ENCODE data around the gene GBA3. TPM values are rescaled to one million over a fixed set of nuclear protein-coding genes. Genes with fewer than 3 reads are reported as not detected.

Gene GBA3
- total RNA-seq, 3 donors from 2014 or later (not counting 1 experiment from before 2014, with no cell fraction given) = not detected

- H3K4me1 Mint-ChIP-seq = no peaks in the 10 kb centered on the region
- WGBS (ENCODE audit: insufficient coverage) = 91% methylated on average over 3 of the region's 3 CpGs
Measured at GRCh38 chr4:22708961-22709360, 16.2 kb downstream of the GBA3 start.

GRCh38 chr4:22712105-22712504 lies 19.4 kb downstream of the GBA3 start:
- no peak overlapping the region for H3K27ac ChIP-seq (ENCODE audit: low read length)
- no peak overlapping the region for H3K4me3 Mint-ChIP-seq
- 73% methylated on average over 4 of the region's 4 CpGs for WGBS (ENCODE audit: insufficient coverage)
- no peaks in the 10 kb centered on the region for H3K9me3 Mint-ChIP-seq
- no peak for TF ChIP-seq CTCF (IDR thresholded peaks at IDR 0.05)
- H3K27me3 Mint-ChIP-seq (ENCODE audit: low read depth in 2 of 2) = peaks cover 0 to 3% of the 10 kb centered on the region in 2 donors
- H3K36me3 ChIP-seq (ENCODE audit: control insufficient read depth, insufficient read depth, low read length) = no peaks in the 10 kb centered on the region
- H3K4me1 ChIP-seq (ENCODE audit: control insufficient read depth, insufficient read depth, low read length) = no peaks in the 10 kb centered on the region
- H3K4me3 ChIP-seq (ENCODE audit: low read length) = no peak overlapping the region
- ATAC-seq (no peak), DNase-seq (no peak)
- H3K36me3 Mint-ChIP-seq = no peaks in the 10 kb centered on the region
- H3K4me1 Mint-ChIP-seq = no peaks in the 10 kb centered on the region
- H3K27ac Mint-ChIP-seq = no peak overlapping the region
- H3K9me3 ChIP-seq (ENCODE audit: control insufficient read depth, insufficient read depth, low read length) = no peaks in the 10 kb centered on the region
- intact Hi-C loops (cut with micrococcal nuclease) = no loop called here
- H3K27me3 ChIP-seq (ENCODE audit: control insufficient read depth, insufficient read depth, low read length) = no peaks in the 10 kb centered on the region

More at GRCh38 chr4:22708961-22709360, 16.2 kb downstream of the GBA3 start:
- Histone ChIP-seq H3K36me3 (ENCODE audit: control insufficient read depth, insufficient read depth, low read length) (no peaks in the 10 kb centered on the region), H3K4me3 (ENCODE audit: low read length) (no peak overlapping the region), H3K4me1 (ENCODE audit: control insufficient read depth, insufficient read depth, low read length) (no peaks in the 10 kb centered on the region), H3K9me3 (ENCODE audit: control insufficient read depth, insufficient read depth, low read length) (no peaks in the 10 kb centered on the region), H3K27me3 (ENCODE audit: control insufficient read depth, insufficient read depth, low read length) (no peaks in the 10 kb centered on the region), H3K27ac (ENCODE audit: low read length) (no peak overlapping the region)
- Mint-ChIP-seq H3K27ac (no peak overlapping the region), H3K27me3 (ENCODE audit: low read depth in 2 of 2) (peaks cover 3 to 8% of the 10 kb centered on the region in 2 donors), H3K36me3 (no peaks in the 10 kb centered on the region), H3K9me3 (no peaks in the 10 kb centered on the region), H3K4me3 (no peak overlapping the region)
- TF ChIP-seq CTCF (IDR thresholded peaks at IDR 0.05) = no peak
- ATAC-seq = no peak
- intact Hi-C loops (cut with micrococcal nuclease) = no loop called here
- no peak for DNase-seq

- Mint-ChIP-seq H3K4me3 (no peak overlapping the region), H3K4me1 (no peaks in the 10 kb centered on the region), H3K27ac (no peak overlapping the region), H3K36me3 (no peaks in the 10 kb centered on the region), H3K27me3 (ENCODE audit: low read depth in 2 of 2) (no peaks in the 10 kb centered on the region), H3K9me3 (no peaks in the 10 kb centered on the region)
- DNase-seq (no peak), ATAC-seq (no peak)
- no peaks in the 10 kb centered on the region for H3K36me3 ChIP-seq (ENCODE audit: control insufficient read depth, insufficient read depth, low read length)
- no peaks in the 10 kb centered on the region for H3K27me3 ChIP-seq (ENCODE audit: control insufficient read depth, insufficient read depth, low read length)
- no peak overlapping the region for H3K27ac ChIP-seq (ENCODE audit: low read length)
- WGBS (ENCODE audit: insufficient coverage) = 79% methylated on average over 7 of the region's 7 CpGs
- no peak for TF ChIP-seq CTCF (IDR thresholded peaks at IDR 0.05)
- H3K4me3 ChIP-seq (ENCODE audit: low read length) = no peak overlapping the region
- H3K4me1 ChIP-seq (ENCODE audit: control insufficient read depth, insufficient read depth, low read length) = no peaks in the 10 kb centered on the region
- H3K9me3 ChIP-seq (ENCODE audit: control insufficient read depth, insufficient read depth, low read length) = no peaks in the 10 kb centered on the region
- intact Hi-C loops (cut with micrococcal nuclease) = no loop called here
Measured at GRCh38 chr4:22712529-22712928, 19.8 kb downstream of the GBA3 start.

- H3K36me3 Mint-ChIP-seq = no peaks in the 10 kb centered on the region
- H3K27me3 ChIP-seq (ENCODE audit: control insufficient read depth, insufficient read depth, low read length) = no peaks in the 10 kb centered on the region
- no peaks in the 10 kb centered on the region for H3K4me1 Mint-ChIP-seq
- no CpG with 5 or more reads among the region's 1 CpG for WGBS (ENCODE audit: insufficient coverage)
- H3K4me1 ChIP-seq (ENCODE audit: control insufficient read depth, insufficient read depth, low read length) = no peaks in the 10 kb centered on the region
- no peak overlapping the region for H3K27ac ChIP-seq (ENCODE audit: low read length)
- intact Hi-C loops (cut with micrococcal nuclease) = no loop called here
- H3K9me3 Mint-ChIP-seq = no peaks in the 10 kb centered on the region
- no peak for TF ChIP-seq CTCF (IDR thresholded peaks at IDR 0.05)
- no peaks in the 10 kb centered on the region for H3K27me3 Mint-ChIP-seq (ENCODE audit: low read depth in 2 of 2)
- no peak overlapping the region for H3K4me3 Mint-ChIP-seq
- H3K4me3 ChIP-seq (ENCODE audit: low read length) = no peak overlapping the region
- ATAC-seq (no peak), DNase-seq (no peak)
- no peak overlapping the region for H3K27ac Mint-ChIP-seq
- H3K9me3 ChIP-seq (ENCODE audit: control insufficient read depth, insufficient read depth, low read length) = no peaks in the 10 kb centered on the region
- H3K36me3 ChIP-seq (ENCODE audit: control insufficient read depth, insufficient read depth, low read length) = no peaks in the 10 kb centered on the region
Measured at GRCh38 chr4:22713841-22714240, 21.1 kb downstream of the GBA3 start.

All from natural killer cell (primary cell).